EH (cell line): ENCODE measurements around the gene TRMT112.

Experiments
- DNase-seq: peaks from one replicate; pipeline ENCODE4 v3.0.0-alpha.2; 2015; ENCODE audit warnings: low read depth

Gene TRMT112

DNA sequence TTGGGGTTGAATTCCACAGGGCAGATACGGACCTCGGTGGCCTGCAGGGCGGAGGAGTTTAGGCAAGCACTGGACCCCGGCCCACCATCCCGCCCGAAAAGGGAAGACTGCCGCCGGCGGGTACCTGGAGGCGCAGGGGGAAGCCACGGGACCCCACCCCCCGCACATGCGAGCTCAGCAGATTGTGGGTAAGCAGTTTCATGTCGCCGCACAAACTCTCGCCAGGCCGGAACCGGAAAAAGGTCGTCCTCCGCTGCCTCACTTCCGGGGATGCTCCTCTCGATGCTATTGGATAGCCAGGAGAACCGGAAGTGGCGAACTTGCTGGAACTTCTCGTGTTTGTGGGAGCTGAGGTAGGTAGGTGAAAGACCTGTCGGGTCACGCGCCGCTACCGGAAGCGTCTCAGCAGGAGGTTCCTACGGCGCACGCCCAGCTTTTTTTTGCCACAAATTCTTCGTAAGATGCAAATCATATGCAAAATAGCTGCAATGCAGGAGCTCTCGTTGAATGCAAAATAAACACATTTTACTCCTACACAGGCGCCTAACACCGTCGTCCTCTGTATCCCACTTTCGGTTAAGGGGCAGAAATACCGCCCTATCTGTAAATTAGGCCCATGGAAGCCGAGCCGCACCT lies at the start of gene TRMT112:
Gene TRMT112, minus strand, starts transcription at position 235 of the 636 bp plus-strand sequence. Its CDS starts 33 bp downstream, at position 202.
- peak; percentile 98 for DNase-seq

DNA sequence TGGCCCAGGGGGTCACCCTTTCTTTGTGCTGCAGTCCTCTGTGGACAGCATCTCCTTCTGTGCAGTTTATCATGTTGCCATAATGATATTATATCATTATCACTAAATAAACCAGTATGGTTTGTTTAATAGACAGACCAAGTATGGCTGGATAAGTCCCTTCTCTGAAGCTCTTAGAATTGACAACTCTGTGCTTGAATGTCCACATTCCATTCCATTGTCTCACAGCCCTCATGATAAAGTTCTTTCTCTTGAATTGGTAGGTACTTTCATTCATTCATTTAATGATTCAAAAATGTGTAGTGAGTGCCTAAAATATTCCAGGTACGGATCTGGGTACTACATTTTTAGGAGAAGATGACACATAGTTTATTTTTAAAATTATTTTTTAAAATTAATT lies 49.4 kb upstream of the TRMT112 start:
- DNase-seq, result peak; percentile 36

DNA sequence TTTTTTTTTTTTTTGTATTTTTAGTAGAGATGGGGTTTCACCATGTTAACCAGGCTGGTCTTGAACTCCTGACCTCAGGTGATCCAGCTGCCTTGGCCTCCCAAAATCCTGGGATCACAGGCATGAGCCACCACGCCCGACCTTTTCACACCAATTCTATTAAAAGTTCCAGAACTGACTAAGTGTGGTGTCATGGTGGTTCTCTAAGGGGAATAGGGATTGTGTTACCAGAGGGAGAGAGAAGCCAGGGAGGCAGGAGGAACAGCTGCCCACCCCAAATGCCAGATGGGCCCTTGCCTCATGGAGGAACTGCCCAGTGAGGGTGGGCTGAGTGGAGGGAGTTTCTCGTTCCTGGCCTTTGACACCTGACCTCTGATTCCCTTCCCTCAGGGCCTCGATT lies 47.6 kb upstream of the TRMT112 start:
- no peak for DNase-seq

DNA sequence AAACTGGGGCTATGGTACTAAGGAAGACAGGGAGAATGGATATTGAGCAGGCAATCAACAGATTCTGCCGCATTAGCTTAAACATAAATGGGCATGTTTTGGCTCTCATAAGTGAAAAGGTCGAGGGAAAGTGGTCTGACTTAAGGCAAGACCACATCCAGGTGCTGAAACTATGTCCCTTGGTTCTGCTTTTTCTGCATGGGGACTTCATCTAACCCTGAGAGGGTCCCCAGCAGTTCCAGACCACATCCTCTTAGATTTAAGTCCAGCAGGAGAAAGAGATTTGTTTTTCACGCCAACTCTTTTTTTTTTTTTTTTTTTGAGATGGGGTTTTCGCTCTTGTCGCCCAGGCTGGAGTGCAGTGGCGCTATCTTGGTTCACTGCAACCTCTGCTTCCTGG lies 47.1 kb upstream of the TRMT112 start:
- no peak for DNase-seq

DNA sequence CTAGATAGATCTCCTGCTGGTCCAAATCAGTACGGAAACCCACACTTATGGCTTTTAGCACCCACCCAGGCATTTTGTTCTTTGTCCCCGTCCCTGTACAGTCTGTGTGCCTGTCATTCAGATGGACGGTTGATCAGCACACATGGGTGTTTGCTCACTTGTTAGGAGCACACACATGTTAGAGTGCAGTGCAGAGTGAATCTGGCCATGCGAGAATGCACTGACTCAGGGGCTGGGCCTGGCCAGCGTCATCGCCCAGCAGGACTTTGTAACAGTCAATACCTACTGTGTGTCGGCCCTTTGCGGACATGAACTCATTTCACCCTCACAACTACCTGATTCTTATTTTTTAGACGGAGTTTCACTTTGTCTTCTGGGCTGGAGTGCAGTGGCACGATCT lies 45.0 kb upstream of the TRMT112 start:
- DNase-seq, result no peak

DNA sequence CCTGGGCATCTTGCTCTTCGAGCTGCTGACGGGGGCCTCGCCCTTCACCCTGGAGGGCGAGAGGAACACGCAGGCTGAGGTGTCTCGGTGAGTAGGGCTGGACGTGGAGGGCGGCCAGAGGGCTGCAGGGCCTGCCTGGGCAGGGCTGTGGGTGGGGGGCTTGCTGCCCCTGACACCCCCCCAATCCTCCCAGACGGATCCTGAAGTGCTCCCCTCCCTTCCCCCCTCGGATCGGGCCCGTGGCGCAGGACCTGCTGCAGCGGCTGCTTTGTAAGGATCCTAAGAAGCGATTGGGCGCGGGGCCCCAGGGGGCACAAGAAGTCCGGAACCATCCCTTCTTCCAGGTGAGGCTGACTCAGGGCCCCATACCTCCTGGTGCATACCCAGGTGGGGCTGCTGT lies 44.3 kb upstream of the TRMT112 start:
- DNase-seq, result no peak

DNA sequence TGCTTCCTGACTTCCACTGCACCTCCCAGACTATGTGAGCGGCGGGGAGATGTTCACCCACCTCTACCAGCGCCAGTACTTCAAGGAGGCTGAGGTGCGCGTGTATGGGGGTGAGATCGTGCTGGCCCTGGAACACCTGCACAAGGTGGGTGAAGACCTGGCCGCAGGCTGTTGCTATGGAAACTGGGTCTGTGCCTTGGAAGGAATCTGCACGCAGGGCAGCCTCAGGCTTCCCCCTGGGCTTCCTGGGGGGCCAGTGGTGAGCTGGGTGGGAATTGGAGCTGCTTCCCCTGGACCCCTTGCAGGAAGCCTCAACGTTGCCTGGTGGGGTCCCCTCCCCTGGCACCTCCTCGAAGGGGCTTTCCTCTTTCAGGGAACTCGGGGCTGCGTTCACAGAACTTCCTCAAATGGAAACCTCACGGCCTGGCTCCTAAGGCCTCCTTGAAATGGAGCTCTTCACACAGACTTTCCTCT lies 43.1 kb upstream of the TRMT112 start:
- no peak for DNase-seq

DNA sequence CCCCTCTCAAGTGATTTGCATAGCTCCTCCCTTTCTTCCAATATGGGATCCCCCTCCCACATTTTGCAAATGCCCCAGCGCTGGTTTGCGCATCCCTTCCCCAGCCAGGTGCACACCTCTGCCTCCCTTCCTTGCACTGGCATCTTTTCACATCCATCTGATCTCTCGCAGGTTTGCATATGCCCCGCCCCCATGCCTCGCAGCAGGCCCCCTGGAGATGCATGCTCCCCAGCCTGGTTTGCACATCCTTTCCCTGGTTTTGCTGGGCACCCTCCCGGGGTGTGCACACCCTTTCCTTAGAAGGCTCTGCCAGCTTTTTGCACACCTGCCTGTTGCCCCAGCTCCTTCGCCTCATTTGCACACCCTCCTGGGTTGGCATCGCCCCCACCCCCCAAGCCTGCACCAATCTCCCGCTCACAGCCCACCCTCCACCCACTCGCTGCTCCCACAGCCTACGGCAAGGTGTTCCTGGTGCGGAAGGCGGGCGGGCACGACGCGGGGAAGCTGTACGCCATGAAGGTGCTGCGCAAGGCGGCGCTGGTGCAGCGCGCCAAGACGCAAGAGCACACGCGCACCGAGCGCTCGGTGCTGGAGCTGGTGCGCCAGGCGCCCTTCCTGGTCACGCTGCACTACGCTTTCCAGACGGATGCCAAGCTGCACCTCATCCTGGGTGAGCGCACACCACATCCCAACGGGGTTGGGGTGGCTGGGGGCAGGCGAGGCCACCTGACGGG lies 42.5 kb upstream of the TRMT112 start:
- DNase-seq, result no peak

DNA sequence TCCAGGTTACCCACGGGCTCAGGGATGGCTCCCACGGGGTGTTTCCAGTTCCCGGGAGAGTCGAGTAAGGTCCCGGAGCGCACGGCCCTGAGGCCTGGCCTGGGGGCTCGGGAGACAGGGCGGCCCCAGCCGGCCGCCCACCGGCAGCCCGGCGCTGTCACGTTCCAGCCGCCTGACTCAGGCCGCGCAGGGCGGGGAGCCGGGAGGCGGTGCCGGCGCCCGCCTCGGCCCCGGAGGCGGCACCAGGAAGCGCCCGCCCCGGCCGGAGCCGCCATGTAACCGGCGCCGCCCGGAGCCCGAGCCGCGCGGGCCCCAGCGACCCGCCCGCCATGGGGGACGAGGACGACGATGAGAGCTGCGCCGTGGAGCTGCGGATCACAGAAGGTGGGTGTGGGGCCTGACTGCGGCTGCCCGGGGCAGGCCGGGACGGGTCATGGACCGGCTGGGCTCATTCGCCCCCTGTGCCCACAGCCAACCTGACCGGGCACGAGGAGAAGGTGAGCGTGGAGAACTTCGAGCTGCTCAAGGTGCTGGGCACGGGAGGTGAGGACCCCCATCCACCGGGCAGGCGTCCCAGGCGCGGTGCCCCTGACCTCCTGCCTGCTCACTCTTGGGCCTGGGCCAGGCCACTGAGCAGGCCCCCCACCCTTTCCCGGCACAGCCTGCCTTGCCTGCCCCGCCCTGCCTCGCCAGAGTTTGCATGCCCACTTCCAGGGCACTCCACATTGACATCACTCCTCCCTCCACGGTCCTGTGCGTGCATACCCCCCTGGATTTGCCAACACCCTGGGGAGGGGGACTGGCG lies 41.8 kb upstream of the TRMT112 start, which contains the start of gene RPS6KA4:
Gene RPS6KA4, plus strand, starts transcription at position 256 of the 805 bp plus-strand sequence. Its CDS starts 74 bp downstream, at position 330.
- peak; percentile 79 for DNase-seq

DNA sequence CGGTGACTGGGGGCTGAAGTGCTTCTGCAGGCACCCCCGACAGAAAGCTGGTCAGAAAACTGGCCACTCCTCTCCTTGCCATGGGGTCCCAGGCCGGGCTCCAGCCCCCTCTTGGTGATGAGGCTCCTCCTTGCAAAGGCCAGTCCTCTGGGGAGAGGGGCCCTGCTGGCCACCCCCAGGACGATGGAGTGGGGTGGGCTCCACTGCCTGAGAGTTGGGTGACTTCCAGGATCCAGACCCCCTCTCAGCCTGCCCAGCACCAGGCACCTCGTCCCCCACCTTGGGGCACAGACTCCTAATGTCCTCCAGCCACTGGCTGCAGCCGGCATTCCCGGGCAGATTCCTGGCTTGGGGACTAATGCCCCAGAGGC lies 41.2 kb upstream of the TRMT112 start:
- DNase-seq, result no peak

DNA sequence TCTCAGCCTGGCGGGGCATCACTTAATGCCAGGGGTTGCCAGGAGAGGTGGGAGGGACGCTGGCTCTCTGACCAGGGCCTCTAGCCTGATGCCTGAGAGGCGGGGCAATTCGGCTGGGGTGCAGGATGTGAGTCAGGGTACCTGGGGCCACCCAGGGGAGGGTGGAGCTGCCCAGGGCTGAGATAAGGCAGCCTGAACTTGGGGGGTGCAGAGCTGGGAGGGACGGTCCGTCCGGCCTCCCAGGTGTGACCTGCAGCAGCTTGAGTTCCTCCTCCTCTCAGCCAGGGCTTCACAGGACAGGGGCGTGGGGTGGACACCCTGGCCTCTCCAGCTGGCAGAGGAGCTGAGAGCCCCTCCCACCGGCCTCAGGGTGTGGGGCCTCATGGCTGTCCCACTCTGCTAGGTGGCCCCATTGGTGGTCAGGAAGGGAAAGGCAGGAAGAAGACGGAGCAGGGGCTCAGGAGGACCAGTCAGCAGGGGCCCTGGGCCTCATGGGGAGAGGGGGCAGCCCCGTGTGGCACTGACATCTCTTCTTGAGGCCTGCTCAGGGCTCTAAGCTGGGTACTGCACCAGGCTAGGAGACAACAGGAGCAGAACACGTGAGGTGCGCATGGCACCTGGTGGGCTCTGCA lies 40.7 kb upstream of the TRMT112 start:
- DNase-seq, result peak; percentile 32

DNA sequence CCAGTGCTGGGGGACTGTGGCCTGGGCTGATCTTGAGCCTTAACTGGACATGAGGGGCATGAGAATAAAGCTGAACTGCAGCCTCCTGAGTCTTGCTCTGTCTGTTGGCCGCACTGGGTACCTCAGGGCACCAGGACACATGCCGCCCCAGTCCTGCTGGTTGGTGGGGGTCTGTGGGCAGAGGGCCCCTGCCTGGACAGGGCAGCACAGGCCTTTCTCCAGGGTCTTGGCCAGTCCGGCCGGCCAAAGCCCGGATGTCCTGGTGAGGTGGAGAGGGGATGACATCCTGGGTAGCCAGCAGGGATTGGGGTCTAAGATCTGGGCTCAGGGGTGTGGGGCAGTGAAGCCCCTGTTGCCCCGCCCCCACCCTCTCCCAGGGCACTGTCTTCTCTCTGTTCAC lies 40.1 kb upstream of the TRMT112 start:
- no peak for DNase-seq

DNA sequence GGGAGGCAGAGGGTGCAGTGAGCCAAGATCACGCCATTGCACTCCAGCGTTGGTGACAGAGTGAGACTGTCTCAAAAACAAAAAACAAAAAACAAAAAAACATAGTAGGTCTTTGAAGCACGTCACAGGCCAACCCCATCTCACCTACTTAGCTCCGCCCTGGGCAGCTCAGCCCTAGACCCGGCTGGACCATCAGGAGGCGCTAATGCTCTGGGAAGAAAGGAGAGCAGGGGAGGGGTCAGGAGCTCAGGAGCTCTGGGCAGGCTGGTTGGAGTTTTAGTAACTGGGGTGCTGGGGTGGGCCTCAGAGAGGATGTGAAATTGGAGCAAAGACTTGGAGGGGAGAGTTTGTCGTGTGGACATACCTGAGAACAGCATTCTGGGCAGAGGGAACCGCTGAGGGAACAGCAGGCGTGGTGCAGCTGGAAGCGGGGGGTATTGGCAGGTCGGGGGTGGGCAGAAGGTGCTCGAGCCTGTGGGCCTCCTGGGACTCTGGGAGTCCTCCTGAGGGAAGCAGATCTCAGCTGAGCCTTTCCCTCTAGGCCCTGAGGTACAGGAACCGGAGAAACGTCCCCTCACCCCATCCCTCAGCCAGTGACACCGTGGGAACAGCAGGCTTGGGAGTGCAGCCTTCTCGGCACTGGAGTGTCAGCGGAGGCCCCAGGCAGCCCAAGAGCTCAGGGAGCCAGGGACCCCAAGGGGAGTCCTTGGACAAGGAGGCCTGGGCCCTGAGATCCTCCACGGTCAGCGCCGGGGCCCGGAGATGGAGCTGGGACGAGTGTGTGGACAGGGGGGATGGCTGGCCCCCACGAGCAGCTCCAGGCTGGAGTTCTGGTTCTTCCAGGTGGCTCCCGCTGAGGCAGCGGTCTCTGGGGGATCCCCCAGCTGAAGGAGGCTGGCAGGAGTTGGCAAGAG lies 39.4 kb upstream of the TRMT112 start:
- DNase-seq, result peak; percentile 35

DNA sequence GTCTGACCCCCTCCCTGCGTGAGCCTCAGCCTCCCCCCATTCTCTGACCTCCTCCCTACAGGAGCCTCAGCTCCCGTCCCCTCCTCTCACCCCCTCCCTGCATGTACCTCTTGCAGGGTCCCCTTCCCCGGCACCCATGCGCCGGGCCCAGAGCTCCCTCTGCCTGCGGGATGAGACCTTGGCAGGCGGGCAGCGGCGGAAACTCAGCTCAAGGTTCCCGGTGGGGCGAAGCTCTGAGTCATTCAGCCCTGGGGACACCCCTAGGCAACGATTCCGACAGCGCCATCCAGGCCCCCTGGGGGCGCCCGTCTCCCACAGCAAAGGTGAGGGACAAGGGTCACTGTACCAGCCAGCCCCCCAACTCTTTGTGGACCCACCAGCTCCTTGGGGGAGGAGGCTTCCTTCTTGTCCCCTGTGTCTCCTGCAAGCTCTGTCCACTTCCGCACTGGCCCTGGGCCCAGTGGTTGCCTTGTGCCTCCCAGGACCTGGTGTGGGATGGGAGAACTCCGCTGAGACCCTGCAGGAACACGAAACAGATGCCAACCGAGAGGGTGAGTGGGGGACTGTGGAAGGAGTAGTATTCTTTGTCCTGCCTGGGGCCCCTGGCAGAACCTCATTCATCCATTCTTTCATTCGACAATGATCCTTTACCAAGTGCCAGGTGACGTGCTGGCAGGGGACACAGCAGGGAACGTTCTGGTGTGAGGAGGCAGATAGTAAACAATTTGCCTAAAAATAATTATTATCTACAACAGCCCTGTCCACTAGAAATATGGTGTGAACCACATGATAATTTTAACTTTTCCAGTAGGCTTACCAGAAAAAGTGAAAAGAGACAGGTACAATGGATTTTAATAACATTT lies 38.0 kb upstream of the TRMT112 start:
- DNase-seq, result peak; percentile 83

DNA sequence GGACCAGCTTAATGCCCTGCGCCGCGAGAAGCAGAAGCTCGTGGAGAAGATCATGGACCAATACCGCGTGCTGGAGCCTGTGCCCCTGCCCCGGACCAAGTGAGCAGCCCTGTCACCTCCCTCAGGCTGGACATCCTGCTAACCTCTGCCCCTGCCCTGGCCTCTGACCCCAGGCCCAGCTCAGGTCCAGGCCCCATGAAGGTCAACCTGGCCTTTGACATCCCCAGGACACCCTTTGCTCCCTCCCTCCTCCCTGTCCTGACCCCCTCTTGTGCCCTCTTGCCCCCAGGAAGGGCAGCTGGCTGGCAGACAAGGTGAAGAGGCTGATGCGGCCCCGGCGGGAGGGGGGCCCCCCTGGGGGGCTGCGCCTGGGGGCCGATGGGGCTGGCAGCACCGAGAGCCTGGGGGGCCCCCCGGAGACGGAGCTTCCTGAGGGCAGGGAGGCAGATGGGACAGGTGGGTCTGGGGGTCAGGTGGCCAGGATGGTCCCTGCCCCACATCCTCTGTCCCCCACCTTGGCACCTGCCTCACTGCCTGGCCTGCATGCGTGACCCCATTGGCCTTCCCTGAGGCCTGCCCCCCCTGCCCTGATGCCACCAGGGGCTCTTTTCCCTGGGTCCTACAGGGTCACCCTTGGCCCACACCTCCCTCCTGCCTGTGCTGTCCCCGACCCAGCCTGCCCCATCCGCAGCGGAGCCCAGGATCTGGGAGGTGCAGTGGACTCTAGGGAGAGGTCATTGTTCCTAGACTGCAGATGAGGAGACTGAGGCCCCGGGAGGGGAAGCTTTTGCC lies 36.6 kb upstream of the TRMT112 start:
- no peak for DNase-seq

DNA sequence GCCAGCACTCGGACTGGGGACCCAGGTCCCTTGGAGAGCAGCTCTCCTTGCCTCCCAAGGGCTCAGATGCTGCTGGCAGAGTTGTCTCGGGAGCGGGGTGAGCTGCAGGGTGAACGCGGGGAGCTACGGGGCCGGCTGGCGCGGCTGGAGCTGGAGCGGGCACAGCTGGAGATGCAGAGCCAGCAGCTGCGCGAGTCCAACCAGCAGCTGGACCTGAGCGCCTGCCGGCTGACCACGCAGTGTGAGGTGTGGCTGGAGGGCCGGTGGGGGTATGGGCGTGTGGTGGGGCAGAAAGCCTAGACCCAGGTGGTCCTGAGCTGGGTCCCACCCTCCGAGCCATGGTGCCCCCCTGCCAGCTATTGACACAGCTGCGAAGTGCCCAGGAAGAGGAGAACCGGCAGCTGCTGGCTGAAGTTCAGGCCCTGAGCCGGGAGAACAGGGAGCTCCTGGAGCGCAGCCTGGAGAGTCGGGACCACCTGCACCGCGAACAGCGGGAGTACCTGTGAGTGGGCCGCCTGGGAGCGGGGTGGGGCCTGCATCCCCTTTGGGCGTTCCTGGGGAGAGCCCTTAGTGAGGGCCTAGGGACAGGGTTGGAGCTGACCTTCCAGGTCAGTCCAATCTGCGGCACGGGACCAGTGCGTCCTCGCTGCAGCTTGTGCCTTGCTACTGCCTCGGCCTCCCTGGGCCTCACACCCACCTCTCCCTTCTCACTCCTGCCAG lies 35.8 kb upstream of the TRMT112 start:
- no peak for DNase-seq

DNA sequence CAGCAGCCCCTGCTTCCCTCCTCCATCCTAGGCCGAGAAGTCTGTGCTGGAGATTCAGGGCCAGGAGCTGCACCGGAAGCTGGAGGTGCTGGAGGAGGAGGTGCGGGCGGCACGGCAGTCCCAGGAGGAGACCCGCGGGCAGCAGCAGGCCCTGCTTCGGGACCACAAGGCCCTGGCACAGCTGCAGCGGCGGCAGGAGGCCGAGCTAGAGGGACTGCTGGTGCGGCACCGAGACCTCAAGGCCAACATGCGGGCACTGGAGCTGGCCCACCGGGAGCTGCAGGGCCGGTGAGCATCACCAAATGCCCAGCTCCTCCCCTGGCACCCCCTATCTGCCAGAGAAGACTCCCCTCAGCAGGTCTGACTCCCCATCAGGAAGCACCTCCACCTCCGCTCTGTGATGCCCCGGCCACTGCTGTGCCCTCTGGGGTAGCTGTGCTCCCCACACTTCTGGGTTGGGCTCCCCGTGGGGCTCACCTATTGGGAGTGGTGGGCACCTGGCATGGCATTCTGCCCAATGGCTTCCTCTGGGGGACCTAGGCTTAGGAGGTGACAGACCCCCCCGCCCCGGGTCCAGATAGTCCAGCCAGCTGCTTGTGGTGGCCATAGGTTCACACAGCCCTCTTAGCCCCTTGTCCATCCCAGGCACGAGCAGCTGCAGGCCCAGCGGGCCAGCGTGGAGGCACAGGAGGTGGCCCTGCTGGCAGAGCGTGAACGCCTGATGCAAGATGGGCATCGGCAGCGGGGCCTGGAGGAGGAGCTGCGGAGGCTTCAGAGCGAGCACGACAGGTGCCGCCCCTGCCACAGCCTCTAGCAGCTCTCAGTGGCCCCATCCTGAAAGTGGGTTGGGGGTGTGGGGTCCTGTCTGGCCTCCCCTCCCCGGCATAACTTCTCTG lies 35.0 kb upstream of the TRMT112 start:
- DNase-seq, result no peak
